GM10248 (cell line): ENCODE data around the gene CSF3.

ENCODE experiments used
- CTCF ChIA-PET: fragments of 300-600 bp; sonication (Branson Sonifier 250); formaldehyde crosslinking; extraction: SDS; loops from one replicate; lab custom pipeline; 2021; ENCODE audit warnings: antibody characterized with exemption; lab: Yijun Ruan, JAX
- POLR2A ChIA-PET: fragments of 350-650 bp; sonication (Branson Sonifier 250); formaldehyde crosslinking; extraction: SDS; loops from one replicate; lab custom pipeline; 2020; ENCODE audit warnings: antibody characterized with exemption; lab: Yijun Ruan, JAX
- DNase-seq: peaks from one replicate; pipeline ENCODE4 v3.0.0; 2012; ENCODE audit errors: extremely low spot score
- CTCF ChIP-seq: IDR thresholded peaks from 2 replicates; pipeline ENCODE4 v1.5.1; 2012; ENCODE audit warnings: mild to moderate bottlenecking, low read depth; ENCODE audit errors: extremely low read depth, missing control alignments, control extremely low read depth

Gene CSF3, protein sequence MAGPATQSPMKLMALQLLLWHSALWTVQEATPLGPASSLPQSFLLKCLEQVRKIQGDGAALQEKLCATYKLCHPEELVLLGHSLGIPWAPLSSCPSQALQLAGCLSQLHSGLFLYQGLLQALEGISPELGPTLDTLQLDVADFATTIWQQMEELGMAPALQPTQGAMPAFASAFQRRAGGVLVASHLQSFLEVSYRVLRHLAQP

DNA sequence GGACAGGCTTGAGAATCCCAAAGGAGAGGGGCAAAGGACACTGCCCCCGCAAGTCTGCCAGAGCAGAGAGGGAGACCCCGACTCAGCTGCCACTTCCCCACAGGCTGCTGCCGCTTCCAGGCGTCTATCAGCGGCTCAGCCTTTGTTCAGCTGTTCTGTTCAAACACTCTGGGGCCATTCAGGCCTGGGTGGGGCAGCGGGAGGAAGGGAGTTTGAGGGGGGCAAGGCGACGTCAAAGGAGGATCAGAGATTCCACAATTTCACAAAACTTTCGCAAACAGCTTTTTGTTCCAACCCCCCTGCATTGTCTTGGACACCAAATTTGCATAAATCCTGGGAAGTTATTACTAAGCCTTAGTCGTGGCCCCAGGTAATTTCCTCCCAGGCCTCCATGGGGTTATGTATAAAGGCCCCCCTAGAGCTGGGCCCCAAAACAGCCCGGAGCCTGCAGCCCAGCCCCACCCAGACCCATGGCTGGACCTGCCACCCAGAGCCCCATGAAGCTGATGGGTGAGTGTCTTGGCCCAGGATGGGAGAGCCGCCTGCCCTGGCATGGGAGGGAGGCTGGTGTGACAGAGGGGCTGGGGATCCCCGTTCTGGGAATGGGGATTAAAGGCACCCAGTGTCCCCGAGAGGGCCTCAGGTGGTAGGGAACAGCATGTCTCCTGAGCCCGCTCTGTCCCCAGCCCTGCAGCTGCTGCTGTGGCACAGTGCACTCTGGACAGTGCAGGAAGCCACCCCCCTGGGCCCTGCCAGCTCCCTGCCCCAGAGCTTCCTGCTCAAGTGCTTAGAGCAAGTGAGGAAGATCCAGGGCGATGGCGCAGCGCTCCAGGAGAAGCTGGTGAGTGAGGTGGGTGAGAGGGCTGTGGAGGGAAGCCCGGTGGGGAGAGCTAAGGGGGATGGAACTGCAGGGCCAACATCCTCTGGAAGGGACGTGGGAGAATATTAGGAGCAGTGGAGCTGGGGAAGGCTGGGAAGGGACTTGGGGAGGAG lies at the start of gene CSF3:
TSS of gene CSF3 (plus strand) at position 436 of the 993 bp plus-strand sequence. CDS start at position 471, 35 bp downstream.
- CTCF ChIA-PET = interaction anchor here (0.7 to 8.4 kb wide), 21 partner anchors 14 to 394 kb away, joined by 3 to 137 read pairs (median 5); partner anchors contain the start of gene PSMD3
- POLR2A ChIA-PET = no interaction called here
- DNase-seq = no peak
- TF ChIP-seq CTCF = no peak

DNA sequence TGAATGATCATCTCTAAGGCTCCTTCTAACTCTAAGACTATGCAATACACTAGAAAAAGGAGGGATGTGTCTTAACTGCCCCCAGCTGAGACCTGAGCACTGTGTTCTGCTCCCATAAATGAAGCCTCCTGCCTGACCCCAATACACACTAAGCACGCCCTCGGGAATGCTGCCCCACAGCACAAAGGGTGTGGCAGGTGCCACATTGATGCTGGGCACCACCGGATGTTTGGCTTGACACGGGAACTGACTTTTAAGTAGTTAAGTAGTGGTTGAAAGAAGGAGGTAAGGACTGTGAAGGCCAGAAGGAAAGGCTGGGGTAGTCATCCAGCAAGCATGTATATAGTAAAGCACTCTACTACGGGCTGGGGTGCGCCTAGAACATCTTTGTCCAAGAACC lies 48.5 kb upstream of the CSF3 start:
- no peak for DNase-seq
- POLR2A ChIA-PET = no interaction called here
- TF ChIP-seq CTCF = no peak
- CTCF ChIA-PET = interaction anchor here (2.8 kb wide), 1 partner anchor 8 kb away, joined by 12 read pairs; no protein-coding TSS in a partner anchor

DNA sequence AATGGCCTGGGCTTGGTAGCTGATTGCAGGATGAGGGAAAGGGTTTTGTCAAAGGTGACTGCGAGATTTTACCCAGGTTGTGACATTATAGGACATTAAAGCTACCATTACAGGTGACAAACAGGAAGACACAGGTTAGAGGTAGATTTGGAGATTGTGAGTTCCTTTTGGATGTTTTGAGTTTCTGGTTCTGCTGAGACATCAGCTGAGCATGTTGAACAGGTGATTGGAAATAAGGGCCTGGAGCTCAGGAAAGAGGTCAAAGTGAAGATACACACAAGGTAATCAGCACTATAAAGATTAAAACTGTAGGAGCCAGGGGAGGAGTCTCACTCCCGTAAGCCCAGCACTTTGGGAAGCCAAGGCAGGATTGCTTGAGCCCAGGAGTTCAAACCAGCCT lies 46.5 kb upstream of the CSF3 start:
- no peak for DNase-seq
- CTCF ChIA-PET = interaction anchor here (0.6 to 2.8 kb wide), 6 partner anchors 9 to 347 kb away, joined by 3 to 12 read pairs (median 6); partner anchors contain the start of gene PSMD3
- POLR2A ChIA-PET = no interaction called here
- no peak for TF ChIP-seq CTCF

- CTCF ChIA-PET = interaction anchor here (1.7 to 2.8 kb wide), 3 partner anchors 8 to 11 kb away, joined by 5 to 12 read pairs (median 8); no protein-coding TSS in a partner anchor
- TF ChIP-seq CTCF = no peak
- no peak for DNase-seq
- POLR2A ChIA-PET = no interaction called here
Observed at GRCh38 chr17:39969375-39969774, 45.9 kb upstream of the CSF3 start.

DNA sequence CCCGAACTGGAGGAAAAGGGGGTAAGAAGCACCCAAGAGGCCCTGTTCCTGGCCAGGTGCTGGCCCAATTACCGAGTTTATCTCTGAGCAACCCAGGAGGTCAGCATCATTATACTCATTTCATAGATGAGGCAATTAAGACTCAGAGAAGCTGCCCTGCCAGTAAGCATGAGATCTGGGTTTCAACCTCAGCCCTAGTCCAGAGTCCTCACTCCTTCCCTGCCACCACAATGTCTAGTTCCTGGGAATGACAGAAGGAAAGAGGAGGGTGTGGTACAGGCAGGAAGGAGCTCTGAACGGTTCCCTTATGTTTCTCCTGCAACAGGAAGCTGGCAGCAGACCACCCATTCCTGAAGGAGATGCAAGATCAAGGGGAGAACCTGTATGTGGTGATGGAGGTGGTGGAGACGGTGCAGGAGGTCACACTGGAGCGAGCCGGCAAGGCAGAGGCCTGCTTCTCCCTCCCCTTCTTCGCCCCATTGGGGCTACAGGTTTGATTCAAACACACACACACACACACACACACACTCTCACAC lies 45.0 kb upstream of the CSF3 start:
- ChIA-PET POLR2A (no interaction called here), CTCF (interaction anchor here (1.1 kb wide), 1 partner anchor 10 kb away, joined by 4 read pairs; the partner anchor contains the start of gene PSMD3)
- DNase-seq = no peak
- no peak for TF ChIP-seq CTCF

- POLR2A ChIA-PET = no interaction called here
- DNase-seq = no peak
- no peak for TF ChIP-seq CTCF
- CTCF ChIA-PET = interaction anchor here (1.1 to 5.1 kb wide), 2 partner anchors 10 to 12 kb away, joined by 4 to 28 read pairs; partner anchors contain the start of gene PSMD3
Observed at GRCh38 chr17:39971076-39971603, 44.1 kb upstream of the CSF3 start.
